GM12875 (cell line): ENCODE data around the gene CBX6.
"Not testable (repeated sequence)": the region's sequence is repeated elsewhere in the genome, so short reads cannot be mapped to it uniquely, and the experiment has no call there.

Experiments used
- H3K4me3 ChIP-seq: one replicate; pipeline ENCODE4 v1.5.1; 2011; ENCODE audit warnings: low read depth, low read length, control low read depth
- TF ChIP-seq, protein P1 (sequence below): IDR thresholded peaks from 2 replicates; pipeline ENCODE4 v1.5.1; 2011; ENCODE audit warnings: low read depth, mild to moderate bottlenecking, control low read depth, inconsistent platforms, low read length, moderate library complexity, borderline replicate concordance; ENCODE audit not compliant: insufficient read depth

The CBX6 gene

DNA sequence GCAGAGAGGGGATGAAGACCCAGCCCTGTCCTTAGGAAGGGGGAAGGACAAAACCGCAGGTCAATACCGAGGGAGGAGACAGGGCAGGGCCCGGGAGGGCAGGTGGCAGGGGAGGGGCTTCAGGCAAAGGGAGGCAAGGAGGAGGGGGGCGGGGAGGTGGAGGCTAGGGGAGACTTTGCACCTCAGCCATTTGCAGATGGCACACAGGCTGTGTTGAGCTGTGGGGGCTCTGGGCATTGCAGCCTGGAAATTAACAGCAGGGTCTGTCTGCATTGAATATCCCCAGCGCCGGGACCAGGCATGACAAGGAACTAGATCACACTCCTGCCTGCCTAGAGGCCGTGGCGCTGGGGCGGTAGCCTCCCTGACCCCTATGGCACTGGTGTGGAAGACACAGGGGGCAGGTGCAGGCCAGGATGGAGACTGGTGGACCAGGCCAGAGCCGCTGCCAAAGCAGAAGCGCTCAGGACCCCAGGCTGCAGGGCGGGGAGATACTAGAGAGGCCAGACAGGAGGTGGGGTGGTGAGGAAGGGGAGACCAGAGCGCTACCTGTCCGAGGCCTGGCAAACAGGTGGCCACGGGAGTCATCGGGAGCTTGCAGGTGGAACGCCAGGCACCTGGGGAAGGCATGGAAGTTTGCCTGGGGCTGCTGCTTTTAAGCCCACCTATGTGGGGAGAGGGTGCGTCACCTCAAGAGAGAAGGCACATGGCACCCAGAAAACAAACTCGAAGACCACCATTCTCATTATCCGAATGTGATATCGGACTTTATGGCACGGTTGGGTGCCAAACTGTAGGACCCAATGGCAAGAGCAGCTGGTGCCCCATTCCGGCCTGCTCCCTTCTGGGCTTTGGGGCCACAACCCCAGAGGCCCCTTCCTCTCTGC lies 11.5 kb downstream of the CBX6 start:
- no peak overlapping the region for H3K4me3 ChIP-seq
- TF ChIP-seq, protein P1, sequence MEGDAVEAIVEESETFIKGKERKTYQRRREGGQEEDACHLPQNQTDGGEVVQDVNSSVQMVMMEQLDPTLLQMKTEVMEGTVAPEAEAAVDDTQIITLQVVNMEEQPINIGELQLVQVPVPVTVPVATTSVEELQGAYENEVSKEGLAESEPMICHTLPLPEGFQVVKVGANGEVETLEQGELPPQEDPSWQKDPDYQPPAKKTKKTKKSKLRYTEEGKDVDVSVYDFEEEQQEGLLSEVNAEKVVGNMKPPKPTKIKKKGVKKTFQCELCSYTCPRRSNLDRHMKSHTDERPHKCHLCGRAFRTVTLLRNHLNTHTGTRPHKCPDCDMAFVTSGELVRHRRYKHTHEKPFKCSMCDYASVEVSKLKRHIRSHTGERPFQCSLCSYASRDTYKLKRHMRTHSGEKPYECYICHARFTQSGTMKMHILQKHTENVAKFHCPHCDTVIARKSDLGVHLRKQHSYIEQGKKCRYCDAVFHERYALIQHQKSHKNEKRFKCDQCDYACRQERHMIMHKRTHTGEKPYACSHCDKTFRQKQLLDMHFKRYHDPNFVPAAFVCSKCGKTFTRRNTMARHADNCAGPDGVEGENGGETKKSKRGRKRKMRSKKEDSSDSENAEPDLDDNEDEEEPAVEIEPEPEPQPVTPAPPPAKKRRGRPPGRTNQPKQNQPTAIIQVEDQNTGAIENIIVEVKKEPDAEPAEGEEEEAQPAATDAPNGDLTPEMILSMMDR: no peak

DNA sequence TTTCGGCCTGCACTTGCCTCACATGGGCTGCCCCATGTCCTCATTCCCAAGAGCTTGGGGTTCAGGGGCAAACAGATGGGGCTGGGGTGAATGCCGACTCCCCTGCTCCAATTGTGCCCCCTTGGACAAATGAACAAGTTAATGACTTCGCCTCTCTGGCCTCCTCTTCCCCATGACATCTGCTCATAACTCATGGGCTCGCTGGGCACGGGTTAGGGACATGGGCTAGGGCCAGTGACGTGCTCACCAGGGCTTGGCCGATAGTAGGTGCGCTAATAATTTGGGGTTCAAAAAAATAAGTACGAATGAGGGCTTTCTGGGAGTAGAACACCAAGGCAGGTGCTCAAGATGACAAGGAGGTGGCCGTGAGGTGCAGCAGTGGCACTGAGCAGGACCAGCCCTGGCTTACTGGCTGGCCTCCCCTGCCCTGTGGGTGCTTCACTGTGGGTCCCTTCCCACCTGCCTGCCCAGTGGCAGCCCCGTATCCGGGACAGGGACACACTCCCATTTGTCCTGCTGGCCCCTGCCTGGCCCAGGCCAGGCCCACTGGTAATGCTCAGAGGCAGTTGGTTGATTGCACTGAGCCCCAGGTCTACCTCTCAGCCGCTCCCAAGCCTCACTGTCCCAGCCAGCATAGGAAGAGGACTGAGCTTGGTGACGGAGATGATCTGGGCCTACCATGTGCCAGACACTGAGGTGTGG lies 12.3 kb downstream of the CBX6 start:
- TF ChIP-seq, protein P1: no peak
- H3K4me3 ChIP-seq: no peak overlapping the region

DNA sequence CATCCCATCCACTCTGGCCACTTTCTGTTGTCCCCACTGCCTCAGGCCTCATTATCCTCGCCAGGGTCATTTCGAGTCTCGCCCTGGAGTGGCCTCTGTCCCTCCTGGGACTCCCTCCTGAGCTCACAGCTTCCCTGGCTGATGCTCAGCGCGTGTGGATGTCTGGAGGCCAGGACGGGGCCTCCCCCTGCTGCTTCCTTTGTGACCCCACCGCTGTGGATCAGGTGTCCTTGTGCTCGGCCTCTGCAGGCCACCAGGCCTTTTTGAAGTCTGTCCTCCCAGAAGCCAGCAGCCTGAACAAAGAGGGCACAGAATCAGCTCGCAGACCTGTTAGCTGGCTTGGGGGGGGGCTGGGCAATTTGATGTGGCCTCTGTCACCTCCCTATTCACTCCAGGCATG lies 13.5 kb downstream of the CBX6 start:
- TF ChIP-seq, protein P1: no peak
- no peak overlapping the region for H3K4me3 ChIP-seq

DNA sequence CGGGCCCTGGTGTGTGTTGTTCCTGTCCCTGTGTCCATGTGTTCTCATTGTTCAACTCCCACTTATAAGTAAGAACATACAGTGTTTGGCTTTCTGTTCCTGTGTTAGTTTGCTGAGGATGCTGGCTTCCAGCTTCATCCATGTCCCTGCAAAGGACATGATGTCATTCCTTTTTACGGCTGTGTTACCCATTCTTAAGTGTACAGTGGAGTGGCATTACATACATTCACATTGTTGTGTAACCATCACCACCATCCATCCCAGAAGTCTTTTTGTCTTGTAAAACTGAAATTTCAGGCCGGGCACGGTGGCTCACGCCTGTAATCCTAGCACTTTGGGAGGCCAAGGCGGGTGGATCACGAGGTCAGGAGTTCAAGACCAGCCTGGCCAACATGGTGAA lies 17.5 kb downstream of the CBX6 start:
- not testable (repeated sequence) for H3K4me3 ChIP-seq

DNA sequence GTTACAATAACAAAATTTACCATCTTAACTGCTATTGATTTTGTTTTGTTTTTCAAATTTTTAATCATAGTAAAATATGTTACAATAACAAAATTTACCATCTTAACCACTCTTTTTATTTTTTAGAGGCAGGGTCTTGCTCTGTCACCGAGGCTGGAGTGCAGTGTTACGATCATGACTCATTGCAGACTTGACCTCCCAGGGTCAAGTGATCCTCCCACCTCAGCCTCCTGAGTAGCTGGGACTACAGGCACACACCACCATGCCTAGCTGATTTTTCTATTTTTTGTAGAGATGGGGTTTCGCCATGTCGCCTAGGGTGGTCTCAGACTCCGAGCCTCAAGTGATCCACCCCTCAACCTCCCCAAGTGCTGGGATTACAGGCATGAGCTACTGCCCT lies 18.1 kb downstream of the CBX6 start:
- not testable (repeated sequence) for H3K4me3 ChIP-seq

DNA sequence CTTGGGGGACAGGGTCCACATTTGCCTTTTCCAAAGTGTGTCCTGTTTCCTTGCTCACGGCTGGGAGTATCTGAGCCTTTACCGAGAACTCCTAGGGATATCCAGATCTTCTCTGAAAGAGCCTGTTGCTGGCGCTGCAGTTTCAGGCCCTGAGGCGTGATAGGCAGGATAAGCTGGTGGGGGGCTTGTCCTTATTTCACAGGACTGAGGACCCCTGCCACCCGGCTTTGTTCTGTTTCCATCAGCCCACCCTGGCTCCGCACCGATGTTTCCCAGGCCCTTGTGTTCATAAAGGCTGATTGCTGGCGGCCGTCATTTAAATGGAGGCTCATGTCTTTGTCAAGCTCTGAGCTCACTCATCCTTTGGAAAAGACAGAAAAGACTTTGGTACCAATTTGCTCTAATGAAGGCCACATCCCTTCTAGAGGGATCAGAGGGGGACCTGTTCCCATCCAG lies 18.8 kb downstream of the CBX6 start:
- no peak overlapping the region for H3K4me3 ChIP-seq
- TF ChIP-seq, protein P1: no peak

DNA sequence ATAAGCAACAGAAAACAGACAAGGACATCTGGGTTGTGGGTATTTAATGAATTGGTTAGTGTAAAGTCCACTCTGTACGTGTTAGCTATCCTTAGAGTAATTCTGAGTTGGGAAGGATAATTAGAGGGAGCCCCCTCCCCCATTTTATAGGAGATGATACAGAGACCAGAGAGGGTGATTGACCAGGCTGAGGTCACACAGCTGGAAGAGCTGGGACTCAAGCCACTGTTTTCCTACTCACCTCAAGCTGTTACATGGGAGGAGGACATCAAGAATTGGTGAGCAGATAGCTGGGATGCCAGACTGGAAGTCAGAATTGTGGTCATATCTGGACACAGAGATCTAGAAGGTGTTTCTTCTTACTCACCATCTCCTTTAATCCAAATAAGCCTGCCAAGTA lies 19.5 kb downstream of the CBX6 start:
- H3K4me3 ChIP-seq: no peak overlapping the region
- TF ChIP-seq, protein P1: no peak
